ENCODE results near the gene NOX5.

DNA sequence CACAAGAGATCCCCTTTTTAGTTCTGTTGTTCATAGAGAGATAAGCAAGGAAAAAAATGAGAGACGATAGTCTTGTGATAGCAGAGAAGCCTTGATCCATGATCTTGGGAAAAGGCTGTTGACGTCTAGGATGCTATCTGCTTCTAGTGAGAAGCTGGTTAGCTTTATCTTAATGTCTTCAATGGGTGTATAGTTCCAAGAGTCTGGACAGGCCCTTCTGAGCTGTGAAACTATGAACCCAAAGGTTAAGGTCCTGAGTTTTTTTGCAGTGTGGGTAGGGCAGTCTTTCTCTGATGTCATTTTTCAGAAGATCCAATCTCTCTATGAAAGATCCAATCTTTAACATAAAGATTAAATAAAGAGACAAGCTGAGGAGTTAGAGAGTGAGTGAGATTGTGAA is 10.5 kb upstream of the NOX5 start:
- TF ChIP-seq, protein P1, sequence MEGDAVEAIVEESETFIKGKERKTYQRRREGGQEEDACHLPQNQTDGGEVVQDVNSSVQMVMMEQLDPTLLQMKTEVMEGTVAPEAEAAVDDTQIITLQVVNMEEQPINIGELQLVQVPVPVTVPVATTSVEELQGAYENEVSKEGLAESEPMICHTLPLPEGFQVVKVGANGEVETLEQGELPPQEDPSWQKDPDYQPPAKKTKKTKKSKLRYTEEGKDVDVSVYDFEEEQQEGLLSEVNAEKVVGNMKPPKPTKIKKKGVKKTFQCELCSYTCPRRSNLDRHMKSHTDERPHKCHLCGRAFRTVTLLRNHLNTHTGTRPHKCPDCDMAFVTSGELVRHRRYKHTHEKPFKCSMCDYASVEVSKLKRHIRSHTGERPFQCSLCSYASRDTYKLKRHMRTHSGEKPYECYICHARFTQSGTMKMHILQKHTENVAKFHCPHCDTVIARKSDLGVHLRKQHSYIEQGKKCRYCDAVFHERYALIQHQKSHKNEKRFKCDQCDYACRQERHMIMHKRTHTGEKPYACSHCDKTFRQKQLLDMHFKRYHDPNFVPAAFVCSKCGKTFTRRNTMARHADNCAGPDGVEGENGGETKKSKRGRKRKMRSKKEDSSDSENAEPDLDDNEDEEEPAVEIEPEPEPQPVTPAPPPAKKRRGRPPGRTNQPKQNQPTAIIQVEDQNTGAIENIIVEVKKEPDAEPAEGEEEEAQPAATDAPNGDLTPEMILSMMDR (conservative IDR thresholded peaks at IDR 0.05 in 1 of 2, IDR thresholded peaks at IDR 0.05 in 1 of 2; ENCODE audit: low read depth in 1 of 2, low read length in 2 of 2): no peak
- no peak for TF ChIP-seq EZH2 (IDR thresholded peaks at IDR 0.05; ENCODE audit: low read length, missing control alignments)
